NCI-H2171 treated with DMSO at 0.1 percent for 48 hours (cell line): ENCODE results near the gene C1orf167.
A peak's percentile ranks its signal among the peaks of the same experiment; 100 is the strongest.

Experiments used
- DNase-seq: peaks from one replicate; lab custom pipeline; 2025; lab: John Stamatoyannopoulos, UW

The C1orf167 gene

GRCh38 chr1:11735854-11736745 lies 25.9 kb upstream of the C1orf167 start, which contains the start of gene AGTRAP:
TSS of gene AGTRAP (plus strand) at chr1:11736136. CDS start at chr1:11736209, 73 bp downstream.
- DNase-seq, result peak; percentile 85

GRCh38 chr1:11736746-11737639 lies 25.0 kb upstream of the C1orf167 start:
- DNase-seq, result peak; percentile 57

- no peak for DNase-seq
These were observed 23.9 kb upstream of the C1orf167 start for GRCh38 chr1:11738096-11738495.

GRCh38 chr1:11738783-11739182 lies 23.2 kb upstream of the C1orf167 start:
- DNase-seq, result no peak

- no peak for DNase-seq
These were observed 21.5 kb upstream of the C1orf167 start for GRCh38 chr1:11740258-11741192.

GRCh38 chr1:11741482-11741881 lies 20.5 kb upstream of the C1orf167 start:
- no peak for DNase-seq

- DNase-seq, result no peak
These were observed 20.0 kb upstream of the C1orf167 start for GRCh38 chr1:11741919-11742558.

GRCh38 chr1:11744287-11744686 lies 17.7 kb upstream of the C1orf167 start:
- no peak for DNase-seq

GRCh38 chr1:11746092-11746491 lies 15.9 kb upstream of the C1orf167 start:
- no peak for DNase-seq

GRCh38 chr1:11746795-11747487 lies 15.1 kb upstream of the C1orf167 start:
- DNase-seq, result no peak

- DNase-seq, result no peak
These were observed 13.4 kb upstream of the C1orf167 start for GRCh38 chr1:11748294-11749202.

- DNase-seq, result peak; percentile 15
These were observed 12.7 kb upstream of the C1orf167 start for GRCh38 chr1:11749203-11749689.

- no peak for DNase-seq
These were observed 12.0 kb upstream of the C1orf167 start for GRCh38 chr1:11749996-11750395.

- no peak for DNase-seq
These were observed 10.9 kb upstream of the C1orf167 start for GRCh38 chr1:11751087-11751486.

- DNase-seq, result no peak
These were observed 9.5 kb upstream of the C1orf167 start for GRCh38 chr1:11752359-11753088.

- no peak for DNase-seq
These were observed 8.3 kb upstream of the C1orf167 start for GRCh38 chr1:11753555-11754208.

- no peak for DNase-seq
These were observed 4.9 kb upstream of the C1orf167 start for GRCh38 chr1:11757047-11757446.

GRCh38 chr1:11759791-11760190 lies 2.2 kb upstream of the C1orf167 start:
- no peak for DNase-seq
